ENCODE results near the gene CEMIP2.
A peak's percentile ranks its signal among the peaks of the same experiment; 100 is the strongest.

Gene CEMIP2

DNA sequence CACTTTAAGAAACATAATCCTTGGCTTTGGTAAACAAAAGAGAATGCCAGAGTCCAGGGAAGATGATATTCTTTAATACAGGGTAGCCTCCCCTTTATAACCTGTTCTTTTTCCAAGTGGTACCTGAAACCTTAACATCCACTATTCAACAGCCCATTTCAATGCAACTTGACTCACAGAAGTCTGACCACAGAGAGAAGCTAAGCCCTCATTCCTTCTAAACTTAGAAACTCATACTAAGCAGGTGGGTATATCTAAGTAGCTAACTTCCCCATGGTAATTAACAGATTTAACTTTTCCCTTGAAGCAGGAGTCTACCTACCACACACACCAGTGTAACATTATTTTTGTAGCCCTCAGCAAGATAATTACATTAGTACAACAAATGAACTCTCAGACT lies 91.9 kb downstream of the CEMIP2 start:
- DNase-seq (ENCODE audit: low read depth in 2 of 2) = no peak
- no peak overlapping the region for H3K4me3 ChIP-seq (replicated peaks in 1 of 2; ENCODE audit: low read depth in 2 of 2, low read length in 2 of 2)
- no peak for TF ChIP-seq CTCF (IDR thresholded peaks at IDR 0.05; ENCODE audit: low read depth, low read length)

DNA sequence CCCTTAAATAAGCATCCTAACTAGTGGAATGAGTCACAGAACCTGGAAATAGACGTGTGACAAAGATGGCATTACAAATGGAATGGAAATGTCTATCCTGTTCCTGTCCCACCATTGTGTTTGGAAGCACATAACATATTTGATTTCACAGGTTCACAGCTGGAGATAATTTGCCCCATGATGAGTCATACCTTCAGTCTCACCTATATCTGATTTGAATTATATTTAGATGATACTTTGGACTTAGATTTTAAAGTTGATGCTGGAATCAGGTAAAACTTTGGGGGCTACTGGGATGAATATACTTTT lies 92.5 kb downstream of the CEMIP2 start:
- no peak for TF ChIP-seq CTCF (IDR thresholded peaks at IDR 0.05; ENCODE audit: low read depth, low read length)
- no peak overlapping the region for H3K4me3 ChIP-seq (replicated peaks in 1 of 2; ENCODE audit: low read depth in 2 of 2, low read length in 2 of 2)
- DNase-seq (ENCODE audit: low read depth in 2 of 2) = peak in 1 of 2 donors; percentile 28

- no peak for DNase-seq (ENCODE audit: low read depth in 2 of 2)
- no peak overlapping the region for H3K4me3 ChIP-seq (replicated peaks in 1 of 2; ENCODE audit: low read depth in 2 of 2, low read length in 2 of 2)
- TF ChIP-seq CTCF (IDR thresholded peaks at IDR 0.05; ENCODE audit: low read depth, low read length) = no peak
These were observed 93.0 kb downstream of the CEMIP2 start for GRCh38 chr9:71675105-71675856.

DNA sequence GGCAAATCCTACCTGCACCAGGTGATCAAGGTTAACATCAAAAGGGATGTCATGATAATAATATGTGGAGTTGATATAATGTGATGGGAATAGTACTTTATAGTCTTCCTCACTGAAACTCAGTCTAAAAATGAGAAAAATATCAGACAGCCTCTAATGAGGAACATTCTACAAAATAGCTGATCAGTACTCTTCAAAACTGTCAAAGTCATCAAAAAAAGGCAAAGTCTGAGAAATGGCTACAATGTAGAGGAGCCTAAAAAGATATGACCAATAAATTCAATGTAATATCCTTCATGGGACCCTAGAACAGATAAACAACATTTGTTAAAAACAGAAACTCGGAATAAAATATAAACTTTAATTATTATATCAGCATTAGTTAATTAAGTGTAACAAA lies 95.7 kb downstream of the CEMIP2 start:
- no peak for DNase-seq (ENCODE audit: low read depth in 2 of 2)
- no peak overlapping the region for H3K4me3 ChIP-seq (replicated peaks in 1 of 2; ENCODE audit: low read depth in 2 of 2, low read length in 2 of 2)
- no peak for TF ChIP-seq CTCF (IDR thresholded peaks at IDR 0.05; ENCODE audit: low read depth, low read length)

GRCh38 chr9:71671289-71671688 lies 97.0 kb downstream of the CEMIP2 start:
- DNase-seq (ENCODE audit: low read depth in 2 of 2) = no peak
- no peak overlapping the region for H3K4me3 ChIP-seq (replicated peaks in 1 of 2; ENCODE audit: low read depth in 2 of 2, low read length in 2 of 2)
- no peak for TF ChIP-seq CTCF (IDR thresholded peaks at IDR 0.05; ENCODE audit: low read depth, low read length)

GRCh38 chr9:71670121-71670520 lies 98.2 kb downstream of the CEMIP2 start:
- no peak for TF ChIP-seq CTCF (IDR thresholded peaks at IDR 0.05; ENCODE audit: low read depth, low read length)
- no peak for DNase-seq (ENCODE audit: low read depth in 2 of 2)
- H3K4me3 ChIP-seq (replicated peaks in 1 of 2; ENCODE audit: low read depth in 2 of 2, low read length in 2 of 2) = no peak overlapping the region

Measured in cardiac fibroblast (primary cell).